ENCODE results near the gene ERCC2.

ERCC2 gene

DNA sequence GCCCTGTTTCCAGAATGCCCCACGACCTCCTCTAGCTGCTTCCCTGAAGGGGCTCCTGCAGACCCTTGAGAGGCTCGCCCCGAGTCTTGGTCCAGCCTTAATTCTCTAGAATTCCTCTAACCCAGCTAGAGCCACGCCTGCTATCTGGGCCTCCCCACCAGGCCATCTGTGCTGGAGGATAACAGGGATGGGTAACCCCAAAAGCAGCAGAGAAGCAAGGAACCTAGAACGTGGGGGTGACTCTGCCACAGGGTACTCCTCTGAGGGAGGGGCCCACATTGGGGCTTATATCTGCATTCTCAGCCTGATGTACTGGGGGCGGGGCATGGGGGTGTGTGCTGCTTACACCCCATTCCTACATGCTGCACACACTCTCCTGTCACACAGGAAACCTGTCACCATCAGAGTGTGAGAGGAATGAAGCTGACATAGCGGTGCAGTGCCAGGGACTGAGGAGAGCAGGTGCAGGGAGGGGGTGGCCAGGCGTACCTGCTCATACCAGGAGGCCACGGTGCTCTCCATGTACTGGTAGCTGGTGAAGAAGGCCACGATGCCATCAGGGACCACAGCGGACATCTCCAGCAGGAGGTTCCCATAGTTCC lies 16.0 kb downstream of the ERCC2 start:
- Histone ChIP-seq H3K36me3 (ENCODE audit: insufficient read depth, low read length) (peaks cover 13% of the 10 kb centered on the region; the same call in 1 of the 2 replicates), H2AFZ (ENCODE audit: low read length, unreplicated experiment) (no peak overlapping the region)

GRCh38 chr19:45352914-45353796 lies 17.2 kb downstream of the ERCC2 start:
- H3K79me2 ChIP-seq (ENCODE audit: control insufficient read depth, insufficient read depth, low read length, unreplicated experiment) = no peaks in the 10 kb centered on the region
- H3K27me3 ChIP-seq (ENCODE audit: insufficient read depth, low read length) = no peaks in the 10 kb centered on the region
- no peak overlapping the region for H3K27ac ChIP-seq (ENCODE audit: low read depth, low read length)
- no peak overlapping the region for H2AFZ ChIP-seq (ENCODE audit: low read length, unreplicated experiment)
- no peak overlapping the region for H3K4me3 ChIP-seq (ENCODE audit: low read depth, low read length)
- no peaks in the 10 kb centered on the region for H3K4me1 ChIP-seq (ENCODE audit: control insufficient read depth, insufficient read depth, low read length, unreplicated experiment)
- peaks cover 13% of the 10 kb centered on the region; the same call in 1 of the 2 replicates for H3K36me3 ChIP-seq (ENCODE audit: insufficient read depth, low read length)

More for the DNA sequence above, 16.0 kb downstream of the ERCC2 start:
- H3K4me1 ChIP-seq (ENCODE audit: control insufficient read depth, insufficient read depth, low read length, unreplicated experiment) = no peaks in the 10 kb centered on the region
- no peaks in the 10 kb centered on the region for H3K79me2 ChIP-seq (ENCODE audit: control insufficient read depth, insufficient read depth, low read length, unreplicated experiment)
- no peak overlapping the region for H3K4me3 ChIP-seq (ENCODE audit: low read depth, low read length)
- no peak overlapping the region for H3K27ac ChIP-seq (ENCODE audit: low read depth, low read length)
- no peaks in the 10 kb centered on the region for H3K27me3 ChIP-seq (ENCODE audit: insufficient read depth, low read length)

GRCh38 chr19:45352471-45352870 lies 17.9 kb downstream of the ERCC2 start:
- H3K79me2 ChIP-seq (ENCODE audit: control insufficient read depth, insufficient read depth, low read length, unreplicated experiment) = no peaks in the 10 kb centered on the region
- H3K36me3 ChIP-seq (ENCODE audit: insufficient read depth, low read length) = peaks cover 13% of the 10 kb centered on the region; the same call in 1 of the 2 replicates
- H3K27me3 ChIP-seq (ENCODE audit: insufficient read depth, low read length) = no peaks in the 10 kb centered on the region
- H3K4me3 ChIP-seq (ENCODE audit: low read depth, low read length) = no peak overlapping the region
- H3K27ac ChIP-seq (ENCODE audit: low read depth, low read length) = no peak overlapping the region
- no peak overlapping the region for H2AFZ ChIP-seq (ENCODE audit: low read length, unreplicated experiment)
- no peaks in the 10 kb centered on the region for H3K4me1 ChIP-seq (ENCODE audit: control insufficient read depth, insufficient read depth, low read length, unreplicated experiment)

GRCh38 chr19:45352062-45352461 lies 18.3 kb downstream of the ERCC2 start:
- Histone ChIP-seq H3K4me3 (ENCODE audit: low read depth, low read length) (no peak overlapping the region), H3K4me1 (ENCODE audit: control insufficient read depth, insufficient read depth, low read length, unreplicated experiment) (no peaks in the 10 kb centered on the region), H3K36me3 (ENCODE audit: insufficient read depth, low read length) (peaks cover 10% of the 10 kb centered on the region; the same call in 1 of the 2 replicates), H3K27me3 (ENCODE audit: insufficient read depth, low read length) (no peaks in the 10 kb centered on the region), H3K79me2 (ENCODE audit: control insufficient read depth, insufficient read depth, low read length, unreplicated experiment) (no peaks in the 10 kb centered on the region), H2AFZ (ENCODE audit: low read length, unreplicated experiment) (no peak overlapping the region), H3K27ac (ENCODE audit: low read depth, low read length) (no peak overlapping the region)

DNA sequence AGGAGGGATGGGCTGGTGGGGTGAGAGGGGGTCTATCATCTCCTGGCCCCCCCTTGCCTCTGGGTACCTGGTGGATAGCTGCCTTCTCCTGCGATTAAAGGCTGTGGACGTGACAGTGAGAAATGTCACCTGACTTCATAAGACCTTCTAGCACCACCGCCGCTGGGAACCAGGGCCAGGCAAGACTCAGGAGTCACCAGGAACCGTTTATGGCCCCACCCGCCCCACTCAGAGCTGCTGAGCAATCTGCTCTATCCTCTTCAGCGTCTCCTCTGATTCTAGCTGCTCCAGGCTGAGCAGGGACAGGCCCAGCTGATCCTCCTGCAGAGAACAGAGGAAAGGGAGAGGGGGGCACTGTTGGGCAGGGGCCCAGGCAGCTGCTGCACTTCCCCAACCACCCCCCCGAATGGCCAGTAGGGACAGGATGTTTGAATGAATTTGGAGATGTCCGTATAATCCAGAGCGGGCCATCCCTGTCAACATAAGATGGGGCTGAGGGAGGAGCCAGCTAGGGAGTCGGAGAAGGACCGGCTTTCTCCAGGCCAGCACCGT lies 18.9 kb downstream of the ERCC2 start:
- Histone ChIP-seq H3K36me3 (ENCODE audit: insufficient read depth, low read length) (peaks cover 10% of the 10 kb centered on the region; the same call in 1 of the 2 replicates), H3K4me1 (ENCODE audit: control insufficient read depth, insufficient read depth, low read length, unreplicated experiment) (no peaks in the 10 kb centered on the region), H3K4me3 (ENCODE audit: low read depth, low read length) (no peak overlapping the region), H3K79me2 (ENCODE audit: control insufficient read depth, insufficient read depth, low read length, unreplicated experiment) (no peaks in the 10 kb centered on the region), H3K27ac (ENCODE audit: low read depth, low read length) (no peak overlapping the region), H3K27me3 (ENCODE audit: insufficient read depth, low read length) (no peaks in the 10 kb centered on the region), H2AFZ (ENCODE audit: low read length, unreplicated experiment) (no peak overlapping the region)

DNA sequence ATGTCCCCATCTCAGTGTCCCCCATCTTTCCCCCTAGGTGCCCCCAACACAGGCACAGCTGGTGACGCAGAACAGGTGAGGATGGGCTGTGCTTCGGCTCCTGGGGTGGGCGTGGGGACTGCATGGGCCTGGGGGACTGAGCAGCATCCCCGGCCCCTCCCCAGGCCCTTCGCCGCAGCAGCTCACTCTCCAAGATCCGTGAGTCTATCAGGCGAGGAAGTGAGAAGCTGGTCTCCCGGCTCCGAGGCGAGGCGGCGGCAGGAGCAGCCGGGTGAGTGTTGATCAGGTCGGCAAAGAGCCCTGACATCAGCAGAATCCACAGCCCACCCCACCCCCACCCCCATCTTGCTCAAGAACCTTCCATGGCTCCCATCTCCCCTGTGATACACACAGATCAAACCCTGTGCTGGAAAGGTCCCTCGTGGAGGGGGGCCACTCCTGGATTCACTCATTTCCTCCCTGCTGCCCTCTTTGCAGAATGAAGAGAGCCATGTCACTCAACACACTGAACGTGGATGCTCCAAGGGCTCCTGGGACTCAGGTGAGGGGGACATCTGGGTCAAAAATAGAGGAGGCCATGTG lies 19.8 kb downstream of the ERCC2 start:
- Histone ChIP-seq H3K4me1 (ENCODE audit: control insufficient read depth, insufficient read depth, low read length, unreplicated experiment) (no peaks in the 10 kb centered on the region), H3K4me3 (ENCODE audit: low read depth, low read length) (no peak overlapping the region), H3K79me2 (ENCODE audit: control insufficient read depth, insufficient read depth, low read length, unreplicated experiment) (no peaks in the 10 kb centered on the region), H3K27ac (ENCODE audit: low read depth, low read length) (no peak overlapping the region), H3K36me3 (ENCODE audit: insufficient read depth, low read length) (0 out of 2 replicates have a peak, but pooled peaks cover 3% of the 10 kb centered on the region), H2AFZ (ENCODE audit: low read length, unreplicated experiment) (no peak overlapping the region), H3K27me3 (ENCODE audit: insufficient read depth, low read length) (no peaks in the 10 kb centered on the region)

DNA sequence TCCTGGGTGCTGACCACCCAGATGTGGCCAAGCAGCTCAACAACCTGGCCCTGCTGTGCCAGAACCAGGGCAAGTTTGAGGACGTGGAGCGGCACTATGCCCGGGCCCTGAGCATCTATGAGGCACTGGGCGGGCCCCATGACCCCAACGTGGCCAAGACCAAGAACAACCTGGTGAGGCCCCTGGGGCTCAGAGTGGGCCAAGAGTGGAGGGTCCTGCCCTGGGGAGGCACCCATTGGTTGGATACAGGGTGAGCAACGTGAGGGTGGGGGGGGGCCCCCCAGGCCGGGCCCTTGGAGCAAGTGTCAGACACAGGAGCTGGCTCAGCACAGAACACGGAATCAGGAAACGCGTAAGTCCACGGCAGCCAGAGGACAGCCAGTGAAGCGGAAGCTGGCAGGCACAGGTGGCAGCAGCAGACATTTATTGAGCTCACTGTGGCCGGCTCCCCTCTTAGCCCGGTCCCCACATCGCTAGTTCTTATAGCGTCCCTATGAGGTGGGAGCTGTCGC lies 20.9 kb downstream of the ERCC2 start:
- no peaks in the 10 kb centered on the region for H3K79me2 ChIP-seq (ENCODE audit: control insufficient read depth, insufficient read depth, low read length, unreplicated experiment)
- H2AFZ ChIP-seq (ENCODE audit: low read length, unreplicated experiment) = no peak overlapping the region
- H3K4me1 ChIP-seq (ENCODE audit: control insufficient read depth, insufficient read depth, low read length, unreplicated experiment) = no peaks in the 10 kb centered on the region
- H3K4me3 ChIP-seq (ENCODE audit: low read depth, low read length) = no peak overlapping the region
- H3K27ac ChIP-seq (ENCODE audit: low read depth, low read length) = no peak overlapping the region
- no peaks in the 10 kb centered on the region for H3K27me3 ChIP-seq (ENCODE audit: insufficient read depth, low read length)
- H3K36me3 ChIP-seq (ENCODE audit: insufficient read depth, low read length) = no peaks in the 10 kb centered on the region

- Histone ChIP-seq H3K79me2 (ENCODE audit: control insufficient read depth, insufficient read depth, low read length, unreplicated experiment) (no peaks in the 10 kb centered on the region), H3K36me3 (ENCODE audit: insufficient read depth, low read length) (no peaks in the 10 kb centered on the region)
Observed at GRCh38 chr19:45349126-45349415, 21.3 kb downstream of the ERCC2 start.

DNA sequence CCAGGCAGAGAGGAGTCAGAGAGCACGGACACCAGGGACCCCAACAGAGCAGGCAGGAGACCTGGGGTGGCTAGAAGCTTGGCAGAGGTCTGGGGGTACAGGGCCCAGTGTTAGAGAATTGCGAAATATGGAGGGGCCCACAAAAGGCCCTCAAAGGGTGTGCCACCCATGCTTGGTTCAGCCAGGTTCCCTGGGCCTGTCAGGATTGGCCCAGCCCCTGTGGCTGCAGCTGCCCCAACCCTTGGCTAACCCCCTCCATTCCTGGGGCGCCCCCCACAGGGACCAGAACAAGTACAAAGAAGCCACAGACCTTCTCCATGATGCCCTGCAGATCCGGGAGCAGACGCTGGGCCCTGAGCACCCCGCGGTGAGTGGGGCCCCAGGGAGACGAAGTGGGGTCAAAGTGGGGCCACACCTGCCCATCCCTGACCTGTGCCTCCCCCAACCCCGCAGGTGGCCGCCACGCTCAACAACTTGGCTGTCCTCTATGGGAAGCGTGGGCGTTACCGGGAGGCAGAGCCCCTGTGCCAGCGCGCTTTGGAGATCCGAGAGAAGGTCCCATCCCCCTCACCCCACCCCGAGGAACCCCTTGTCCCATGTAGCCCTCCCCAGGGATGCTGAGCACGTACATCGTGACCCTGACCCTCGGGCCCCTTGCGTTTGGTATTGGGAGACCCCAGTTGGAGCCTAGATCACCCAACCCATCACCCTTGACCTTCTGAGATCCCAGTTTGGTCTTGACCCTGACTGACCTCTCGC lies 21.8 kb downstream of the ERCC2 start:
- no peak overlapping the region for H3K4me3 ChIP-seq (ENCODE audit: low read depth, low read length)
- H3K27me3 ChIP-seq (ENCODE audit: insufficient read depth, low read length) = no peaks in the 10 kb centered on the region
- H2AFZ ChIP-seq (ENCODE audit: low read length, unreplicated experiment) = no peak overlapping the region
- no peaks in the 10 kb centered on the region for H3K4me1 ChIP-seq (ENCODE audit: control insufficient read depth, insufficient read depth, low read length, unreplicated experiment)
- no peak overlapping the region for H3K27ac ChIP-seq (ENCODE audit: low read depth, low read length)
- no peaks in the 10 kb centered on the region for H3K36me3 ChIP-seq (ENCODE audit: insufficient read depth, low read length)
- no peaks in the 10 kb centered on the region for H3K79me2 ChIP-seq (ENCODE audit: control insufficient read depth, insufficient read depth, low read length, unreplicated experiment)

More at GRCh38 chr19:45349126-45349415, 21.3 kb downstream of the ERCC2 start:
- H2AFZ ChIP-seq (ENCODE audit: low read length, unreplicated experiment) = no peak overlapping the region
- H3K27ac ChIP-seq (ENCODE audit: low read depth, low read length) = no peak overlapping the region
- H3K4me1 ChIP-seq (ENCODE audit: control insufficient read depth, insufficient read depth, low read length, unreplicated experiment) = no peaks in the 10 kb centered on the region
- no peak overlapping the region for H3K4me3 ChIP-seq (ENCODE audit: low read depth, low read length)
- no peaks in the 10 kb centered on the region for H3K27me3 ChIP-seq (ENCODE audit: insufficient read depth, low read length)
